ENCODE data around the gene HAUS5. TPM values are rescaled to one million over a fixed set of nuclear protein-coding genes. Genes with fewer than 3 reads are reported as not detected.
A peak's percentile ranks its signal among the peaks of the same experiment; 100 is the strongest.

Gene HAUS5
- total RNA-seq, 2 experiments from 2014 or later, result 28.4 to 29.9 TPM

GRCh38 chr19:35673121-35673804 lies 60.7 kb downstream of the HAUS5 start:
- Histone ChIP-seq H3K27me3 (ENCODE audit: control insufficient read depth in 1 of 2, insufficient read depth in 2 of 2, low read length in 2 of 2) (peaks cover 11 to 13% of the 10 kb centered on the region in 2 experiments), H3K36me3 (ENCODE audit: insufficient read depth, low read length) (no peaks in the 10 kb centered on the region), H3K27ac (ENCODE audit: low read depth in 1 of 2, low read length in 2 of 2) (no peak overlapping the region), H3K4me1 (ENCODE audit: insufficient read depth, low read length) (peaks cover 12% of the 10 kb centered on the region), H3K9me3 (ENCODE audit: control insufficient read depth in 1 of 2, insufficient read depth in 1 of 2, low read length in 2 of 2) (no peaks in the 10 kb centered on the region), H3K4me3 (ENCODE audit: low read length) (peak overlapping the region; percentile 57)
- DNase-seq (peak in 12 of 14 experiments; percentile 7 to 69 (median 17)), ATAC-seq (ENCODE audit: poor library complexity) (peak; percentile 79)
- peaks cover 29% of the 10 kb centered on the region for H3K27me3 Mint-ChIP-seq
- POLR2A ChIA-PET, result interaction anchor here (1.1 to 1.9 kb wide), 2 partner anchors 25 to 30 kb away, joined by 6 to 7 read pairs; partner anchors contain the start of gene COX6B1
- H3K4me1 Mint-ChIP-seq (ENCODE audit: low read depth), result peaks cover 10% of the 10 kb centered on the region
- intact Hi-C loops (cut with DNase I, micrococcal nuclease), result loop anchor here in 1 of 2 experiments (10.0 kb wide), 1 partner anchor 108 kb away; the partner anchor contains the start of gene ATP4A
- no peaks in the 10 kb centered on the region for H3K9me3 Mint-ChIP-seq
- H3K4me3 Mint-ChIP-seq, result peak overlapping the region; percentile 65
- no peak overlapping the region for H3K27ac Mint-ChIP-seq
- CTCF ChIA-PET, result interaction anchor here (0.6 kb wide), 1 partner anchor 21 kb away, joined by 4 read pairs; no protein-coding TSS in a partner anchor
- TF ChIP-seq, protein P1, sequence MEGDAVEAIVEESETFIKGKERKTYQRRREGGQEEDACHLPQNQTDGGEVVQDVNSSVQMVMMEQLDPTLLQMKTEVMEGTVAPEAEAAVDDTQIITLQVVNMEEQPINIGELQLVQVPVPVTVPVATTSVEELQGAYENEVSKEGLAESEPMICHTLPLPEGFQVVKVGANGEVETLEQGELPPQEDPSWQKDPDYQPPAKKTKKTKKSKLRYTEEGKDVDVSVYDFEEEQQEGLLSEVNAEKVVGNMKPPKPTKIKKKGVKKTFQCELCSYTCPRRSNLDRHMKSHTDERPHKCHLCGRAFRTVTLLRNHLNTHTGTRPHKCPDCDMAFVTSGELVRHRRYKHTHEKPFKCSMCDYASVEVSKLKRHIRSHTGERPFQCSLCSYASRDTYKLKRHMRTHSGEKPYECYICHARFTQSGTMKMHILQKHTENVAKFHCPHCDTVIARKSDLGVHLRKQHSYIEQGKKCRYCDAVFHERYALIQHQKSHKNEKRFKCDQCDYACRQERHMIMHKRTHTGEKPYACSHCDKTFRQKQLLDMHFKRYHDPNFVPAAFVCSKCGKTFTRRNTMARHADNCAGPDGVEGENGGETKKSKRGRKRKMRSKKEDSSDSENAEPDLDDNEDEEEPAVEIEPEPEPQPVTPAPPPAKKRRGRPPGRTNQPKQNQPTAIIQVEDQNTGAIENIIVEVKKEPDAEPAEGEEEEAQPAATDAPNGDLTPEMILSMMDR (IDR thresholded peaks at IDR 0.05), result no peak
- no peaks in the 10 kb centered on the region for H3K36me3 Mint-ChIP-seq (ENCODE audit: low read depth)

Other genes starting within 250 kb of the HAUS5 start
- gene GPR42, start 241.7 kb upstream of the HAUS5 start, total RNA-seq, result under 1 TPM in 1 of 2 experiments, not detected in 1; 0.14 TPM
- gene FFAR2, start 164.5 kb upstream of the HAUS5 start, total RNA-seq, result under 1 TPM in 1 of 2 experiments, not detected in 1; 0.41 TPM
- not detected for gene KRTDAP, start 122.3 kb upstream of the HAUS5 start, total RNA-seq
- not detected for gene DMKN, start 99.1 kb upstream of the HAUS5 start, total RNA-seq
- not detected for gene SBSN, start 84.4 kb upstream of the HAUS5 start, total RNA-seq
- gene GAPDHS, start 79.3 kb upstream of the HAUS5 start, total RNA-seq, result not detected
- 10 to 100 TPM; 20.3 to 22.0 TPM for gene TMEM147, start 67.1 kb upstream of the HAUS5 start, total RNA-seq
- not detected for gene ATP4A, start 49.1 kb upstream of the HAUS5 start, total RNA-seq
- gene PMIS2, start 26.6 kb upstream of the HAUS5 start, total RNA-seq, result not detected
- gene RBM42, start 16.3 kb downstream of the HAUS5 start, total RNA-seq, result 10 to 100 TPM; 45.7 to 48.8 TPM
- under 1 TPM; 0.58 to 0.59 TPM for gene ETV2, start 29.0 kb downstream of the HAUS5 start, total RNA-seq
- gene COX6B1, start 35.6 kb downstream of the HAUS5 start, total RNA-seq, result 100 to 1,000 TPM; 136 to 144 TPM
- under 1 TPM; 0.36 to 0.47 TPM for gene UPK1A, start 53.8 kb downstream of the HAUS5 start, total RNA-seq
- gene ZBTB32, start 91.8 kb downstream of the HAUS5 start, total RNA-seq, result 1 to 10 TPM; 2.2 to 3.3 TPM
- gene KMT2B, start 105.3 kb downstream of the HAUS5 start, total RNA-seq, result 10 to 100 TPM; 59.4 to 59.7 TPM
- 10 to 100 TPM; 40.3 to 43.1 TPM for gene IGFLR1, start 129.7 kb downstream of the HAUS5 start, total RNA-seq
- 10 to 100 TPM; 74.6 to 85.8 TPM for gene U2AF1L4, start 132.7 kb downstream of the HAUS5 start, total RNA-seq
- gene PSENEN, start 132.9 kb downstream of the HAUS5 start, total RNA-seq, result 1 to 10 TPM; 7.3 to 9.4 TPM
- 1 to 10 TPM; 4.8 to 6.0 TPM for gene LIN37, start 135.8 kb downstream of the HAUS5 start, total RNA-seq
- not detected for gene HSPB6, start 144.3 kb downstream of the HAUS5 start, total RNA-seq
- gene PROSER3, start 145.4 kb downstream of the HAUS5 start, total RNA-seq, result 10 to 100 TPM; 19.4 to 22.6 TPM
- gene ARHGAP33, start 162.8 kb downstream of the HAUS5 start, total RNA-seq, result 10 to 100 TPM; 16.4 to 19.5 TPM
- gene PRODH2, start 200.1 kb downstream of the HAUS5 start, total RNA-seq, result not detected
- gene NPHS1, start 239.8 kb downstream of the HAUS5 start, total RNA-seq, result not detected
- under 1 TPM in 1 of 2 experiments, not detected in 1; 0.14 TPM for gene KIRREL2, start 244.2 kb downstream of the HAUS5 start, total RNA-seq